Transverse colon (tissue), 4 donors: Measurements from ENCODE around the gene LGALS3BP. TPM values are rescaled to one million over a fixed set of nuclear protein-coding genes. Genes with fewer than 3 reads are reported as not detected.

Source experiments
- DNase-seq: peaks from one replicate; pipeline ENCODE4 v3.0.0-alpha.2; 2019
- H3K27ac ChIP-seq, 4 donors: fragments of 200-600 bp; sonication (generic); 2 replicates each; pipeline ENCODE4 v1.5.1; 2016 to 2018; ENCODE audit warnings: inconsistent platforms in 4 of 4
- H3K27me3 ChIP-seq: fragments of 200-600 bp; sonication (generic); 2 replicates; pipeline ENCODE4 v1.5.1; 2017; ENCODE audit warnings: inconsistent platforms
- H3K36me3 ChIP-seq, 4 donors: fragments of 200-600 bp; sonication (generic); 2 replicates each; pipeline ENCODE4 v1.5.1; 2017 to 2019; ENCODE audit warnings: inconsistent platforms in 4 of 4
- H3K4me1 ChIP-seq, 4 donors: fragments of 200-600 bp; sonication (generic); 2 replicates each; pipeline ENCODE4 v1.5.1; 2017 to 2020; ENCODE audit warnings: inconsistent platforms in 4 of 4
- H3K4me3 ChIP-seq, 4 donors: fragments of 200-600 bp; sonication (generic); 1 replicate in 1 of 4; 2 replicates in 3 of 4; pipeline versions ENCODE4 v1.5.1 to v1.6.1; 2017 to 2019; ENCODE audit warnings: inconsistent platforms in 4 of 4
- H3K9me3 ChIP-seq, 2 donors: fragments of 200-600 bp; sonication (generic); 2 replicates each; pipeline ENCODE4 v1.5.1; 2017 to 2019; ENCODE audit warnings: inconsistent platforms in 2 of 2
- CTCF ChIP-seq, 5 experiments: fragments of 200-600 bp in 3 of 5; fragments of 450-650 bp in 2 of 5; sonication (generic) in 3 of 5; IDR thresholded peaks; 1 replicate in 2 of 5; 2 replicates in 3 of 5; pipeline ENCODE4 v1.5.1; 2016 to 2017; ENCODE audit warnings: antibody characterized with exemption in 5 of 5, inconsistent platforms in 3 of 5, mild to moderate bottlenecking in 2 of 5, moderate library complexity in 1 of 5
- EP300 ChIP-seq: sonication (generic); formaldehyde crosslinking; IDR thresholded peaks from one replicate; pipeline ENCODE4 v1.6.1; 2017; ENCODE audit warnings: antibody characterized with exemption, low read depth
- POLR2A ChIP-seq: fragments of 450-650 bp; IDR thresholded peaks from one replicate; pipeline ENCODE4 v1.6.1; 2016; ENCODE audit warnings: antibody characterized with exemption, mild to moderate bottlenecking, moderate library complexity
- POLR2AphosphoS5 ChIP-seq, 3 donors: sonication (generic); formaldehyde crosslinking; IDR thresholded peaks; one replicate each; pipeline ENCODE4 v1.6.1; 2016; ENCODE audit warnings: antibody characterized with exemption in 3 of 3
- WGBS, 2 donors: methylation state at CpG; one replicate each; pipeline ENCODE4 v1.1.5; 2018; ENCODE audit warnings: low coverage in 1 of 2; 5-methylcytosine and 5-hydroxymethylcytosine counted together
- in situ Hi-C, 4 donors: fragments of 200-750 bp; cut with MboI; loops; one replicate each; pipeline versions ENCODE4 v1.15.0 to v1.15.1; 2017; ENCODE audit warnings: low sequenced_read_pairs in 3 of 4, low pct_ligation_motif_present in 1 of 4, low pct_unique_long_range_greater_than_20kb in 1 of 4
- intact Hi-C: fragments of 100-400 bp; cut with DNase I; formaldehyde crosslinking; loops from one replicate; pipeline ENCODE4 v1.15.1; 2023; ENCODE audit warnings: low total_unique reads
- total RNA-seq, 4 donors: library from RNA; depleted of rRNA; stranded (reverse); fragments of >200 nt; gene quantifications; one replicate each; pipeline ENCODE4 v1.1.0, GENCODE V29; 2016

LGALS3BP gene
- total RNA-seq, 4 donors from 2014 or later, result 796 to 1,440 (median 1,077) TPM

GRCh38 chr17:78991017-78991738 lies 11.5 kb upstream of the LGALS3BP start:
- Histone ChIP-seq H3K36me3 (peaks cover 0 to 30% (median 9%) of the 10 kb centered on the region in 4 donors), H3K9me3 (no peaks in the 10 kb centered on the region), H3K4me1 (peaks cover 12 to 59% (median 38%) of the 10 kb centered on the region in 4 donors), H3K27me3 (no peaks in the 10 kb centered on the region), H3K27ac (no peak overlapping the region), H3K4me3 (no peak overlapping the region)
- TF ChIP-seq EP300, result no peak
- no peak for TF ChIP-seq POLR2AphosphoS5 (IDR thresholded peaks at IDR 0.05)
- TF ChIP-seq CTCF (IDR thresholded peaks at IDR 0.05), result no peak
- TF ChIP-seq POLR2A, result no peak
- 86 to 90% methylated on average over 1 to 33 of the region's 33 CpGs for WGBS, 2 donors
- in situ Hi-C loops, result no loop called here
- DNase-seq, result no peak
- intact Hi-C loops, result no loop called here

- peak; percentile 7 for DNase-seq
- TF ChIP-seq POLR2AphosphoS5 (IDR thresholded peaks at IDR 0.05) (no peak), POLR2A (no peak), EP300 (no peak), CTCF (IDR thresholded peaks at IDR 0.05) (no peak)
- Histone ChIP-seq H3K4me1 (peaks cover 13 to 60% (median 36%) of the 10 kb centered on the region in 4 donors), H3K36me3 (peaks cover 0 to 30% (median 9%) of the 10 kb centered on the region in 4 donors), H3K4me3 (no peak overlapping the region), H3K27ac (no peak overlapping the region), H3K27me3 (no peaks in the 10 kb centered on the region), H3K9me3 (no peaks in the 10 kb centered on the region)
- in situ Hi-C loops, result no loop called here
- intact Hi-C loops, result no loop called here
- 90 to 96% methylated on average over 14 to 29 of the region's 29 CpGs for WGBS, 2 donors
Measured at GRCh38 chr17:78990349-78991016, 10.8 kb upstream of the LGALS3BP start.

GRCh38 chr17:78988152-78988551 lies 8.4 kb upstream of the LGALS3BP start:
- H3K27ac ChIP-seq, result peak overlapping the region in 1 of 4 donors; percentile 79
- in situ Hi-C loops, result no loop called here
- TF ChIP-seq EP300 (no peak), POLR2AphosphoS5 (IDR thresholded peaks at IDR 0.05) (no peak), POLR2A (no peak), CTCF (IDR thresholded peaks at IDR 0.05) (no peak)
- WGBS, 2 donors, result 64 to 73% methylated on average over 3 to 6 of the region's 6 CpGs
- peaks cover 13 to 37% (median 19%) of the 10 kb centered on the region in 4 donors for H3K4me1 ChIP-seq
- no peak overlapping the region for H3K4me3 ChIP-seq
- no peak for DNase-seq
- peaks cover 0 to 23% (median 9%) of the 10 kb centered on the region in 4 donors for H3K36me3 ChIP-seq
- intact Hi-C loops, result no loop called here
- H3K27me3 ChIP-seq, result no peaks in the 10 kb centered on the region
- H3K9me3 ChIP-seq, result no peaks in the 10 kb centered on the region

GRCh38 chr17:78986649-78987328 lies 7.1 kb upstream of the LGALS3BP start:
- H3K4me3 ChIP-seq, result peak overlapping the region in 3 of 4 donors; percentile 5 to 31 (median 13)
- no peaks in the 10 kb centered on the region for H3K9me3 ChIP-seq
- WGBS, 2 donors, result 8 to 10% methylated on average over 8 to 15 of the region's 15 CpGs
- peak; percentile 26 to 53 (median 28) for TF ChIP-seq POLR2AphosphoS5 (IDR thresholded peaks at IDR 0.05)
- peak; percentile 20 for TF ChIP-seq POLR2A
- no peak for TF ChIP-seq EP300
- no peak for TF ChIP-seq CTCF (IDR thresholded peaks at IDR 0.05)
- peaks cover 0 to 14% (median 5%) of the 10 kb centered on the region in 4 donors for H3K36me3 ChIP-seq
- peak overlapping the region; percentile 65 to 79 (median 74) for H3K27ac ChIP-seq
- no peaks in the 10 kb centered on the region for H3K27me3 ChIP-seq
- intact Hi-C loops, result no loop called here
- DNase-seq, result no peak
- in situ Hi-C loops, result no loop called here
- H3K4me1 ChIP-seq, result peaks cover 12 to 33% (median 14%) of the 10 kb centered on the region in 4 donors
